OCI-M2 (cell line): Measurements from ENCODE around the gene SUV39H2.
"Not testable (repeated sequence)": the region's sequence is repeated elsewhere in the genome, so short reads cannot be mapped to it uniquely, and the experiment has no call there.

Experiments
- DNase-seq: peaks from one replicate; lab custom pipeline; 2025; ENCODE audit not compliant: unreplicated experiment; lab: John Stamatoyannopoulos, UW

Gene SUV39H2

DNA sequence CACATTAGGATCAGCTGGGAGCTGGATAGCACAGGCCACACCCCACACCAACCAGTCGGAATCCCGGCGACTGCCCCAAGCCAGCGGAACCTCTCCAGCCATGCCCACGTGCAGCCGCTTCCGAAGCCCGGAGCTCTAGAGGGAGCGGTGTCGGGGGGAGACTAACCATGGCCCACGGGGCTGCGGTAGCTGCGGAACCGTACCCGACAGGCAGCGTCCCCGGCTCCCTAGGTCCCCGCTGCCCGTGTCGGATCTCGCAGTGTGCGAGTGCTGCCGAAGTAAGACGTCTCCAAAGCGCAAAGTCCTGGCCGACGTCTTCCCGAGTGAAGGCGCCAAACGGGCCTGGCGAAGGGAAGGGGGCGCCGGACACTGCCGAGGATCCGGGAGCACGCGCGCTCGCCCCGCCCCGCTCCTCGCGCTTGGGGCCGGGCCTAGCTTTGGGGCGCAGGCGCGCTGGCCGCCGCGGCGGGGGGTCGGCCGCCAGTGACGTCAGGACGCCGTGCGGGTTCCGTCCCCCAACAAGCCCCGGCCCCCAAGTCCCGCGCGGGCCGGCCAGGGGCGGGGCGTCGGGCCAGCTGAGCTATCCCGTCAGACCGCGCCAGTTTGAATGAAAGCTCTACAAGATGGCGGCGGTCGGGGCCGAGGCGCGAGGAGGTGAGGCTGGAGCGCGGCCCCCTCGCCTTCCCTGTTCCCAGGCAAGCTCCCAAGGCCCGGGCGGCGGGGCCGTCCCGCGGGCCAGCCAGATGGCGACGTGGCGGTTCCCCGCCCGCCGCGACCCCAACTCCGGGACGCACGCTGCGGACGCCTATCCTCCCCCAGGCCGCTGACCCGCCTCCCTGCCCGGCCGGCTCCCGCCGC lies at the start of gene SUV39H2:
SUV39H2 (plus strand) TSS at position 601 of the 858 bp plus-strand sequence; CDS start at position 624, 23 bp downstream.
- peak; percentile 37 for DNase-seq

GRCh38 chr10:14833106-14833505 lies 45.6 kb upstream of the SUV39H2 start:
- DNase-seq = no peak

DNA sequence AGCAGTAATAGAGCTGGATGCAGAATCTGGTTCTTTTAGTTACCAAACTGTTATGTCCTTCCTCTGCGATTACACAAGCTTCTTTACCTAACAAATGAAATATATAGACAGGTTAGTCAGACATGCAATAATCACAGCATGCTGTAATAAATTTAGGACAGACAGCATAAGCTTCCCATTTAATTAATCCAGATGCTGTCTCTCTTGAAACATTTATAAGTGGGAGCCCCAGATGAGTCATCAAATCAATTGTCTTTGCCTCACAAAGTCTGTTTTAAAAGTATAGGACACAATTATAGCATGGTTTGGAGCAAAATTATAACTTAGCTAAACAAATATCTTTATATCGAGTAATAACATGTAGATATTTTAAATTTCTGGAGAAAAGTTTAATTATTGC lies 42.5 kb upstream of the SUV39H2 start:
- DNase-seq = no peak

DNA sequence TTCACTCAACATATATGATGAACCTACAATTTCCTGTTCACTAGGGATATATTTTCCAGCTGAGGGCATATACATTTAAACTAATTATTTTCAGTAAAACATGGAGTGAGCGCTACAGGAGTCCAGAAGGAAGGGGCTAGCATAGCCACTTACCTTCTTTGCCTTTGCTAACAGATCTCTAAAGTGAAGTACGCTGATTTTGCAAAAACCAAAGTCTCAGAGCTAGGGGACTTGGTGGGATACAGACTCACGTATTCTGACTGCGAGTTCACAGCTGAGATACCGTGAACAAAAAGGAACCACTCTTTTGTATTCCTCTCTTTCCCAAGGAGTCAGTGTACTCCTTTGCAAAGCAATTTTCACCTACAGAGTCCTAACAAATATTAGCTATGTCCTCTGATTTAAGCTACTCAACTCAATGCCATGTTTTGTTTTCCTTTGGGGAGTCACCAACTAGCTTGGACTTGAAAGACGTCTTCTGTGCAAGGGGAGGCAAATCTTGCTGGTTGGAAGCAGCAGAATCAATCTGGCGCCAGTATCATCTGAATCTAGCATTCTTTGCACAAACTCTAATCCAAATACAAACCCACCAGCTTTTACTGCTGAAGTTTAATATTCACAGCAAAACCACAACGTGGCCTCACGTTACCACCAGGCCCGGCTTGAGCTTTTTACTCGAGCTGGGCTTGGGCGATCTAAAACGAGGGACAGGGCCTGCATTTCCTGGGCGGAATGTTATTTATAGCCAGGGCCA lies 41.5 kb upstream of the SUV39H2 start:
- no peak for DNase-seq

- DNase-seq = peak; percentile 90
Measured at GRCh38 chr10:14837757-14838581, 40.7 kb upstream of the SUV39H2 start, which contains the start of the genes CDNF, HSPA14 and MSANTD7. CDNF (minus strand) TSS chr10:14838037; CDS start chr10:14837946, 91 bp downstream. HSPA14 (plus strand) TSS chr10:14838306; CDS start chr10:14838403, 97 bp downstream. MSANTD7 (plus strand) TSS chr10:14838306; CDS start chr10:14842285, 3,979 bp downstream.

- DNase-seq = no peak
Measured at GRCh38 chr10:14838582-14839304, 39.9 kb upstream of the SUV39H2 start.

GRCh38 chr10:14839305-14839695 lies 39.4 kb upstream of the SUV39H2 start:
- DNase-seq = no peak

GRCh38 chr10:14840178-14840577 lies 38.5 kb upstream of the SUV39H2 start:
- no peak for DNase-seq

DNA sequence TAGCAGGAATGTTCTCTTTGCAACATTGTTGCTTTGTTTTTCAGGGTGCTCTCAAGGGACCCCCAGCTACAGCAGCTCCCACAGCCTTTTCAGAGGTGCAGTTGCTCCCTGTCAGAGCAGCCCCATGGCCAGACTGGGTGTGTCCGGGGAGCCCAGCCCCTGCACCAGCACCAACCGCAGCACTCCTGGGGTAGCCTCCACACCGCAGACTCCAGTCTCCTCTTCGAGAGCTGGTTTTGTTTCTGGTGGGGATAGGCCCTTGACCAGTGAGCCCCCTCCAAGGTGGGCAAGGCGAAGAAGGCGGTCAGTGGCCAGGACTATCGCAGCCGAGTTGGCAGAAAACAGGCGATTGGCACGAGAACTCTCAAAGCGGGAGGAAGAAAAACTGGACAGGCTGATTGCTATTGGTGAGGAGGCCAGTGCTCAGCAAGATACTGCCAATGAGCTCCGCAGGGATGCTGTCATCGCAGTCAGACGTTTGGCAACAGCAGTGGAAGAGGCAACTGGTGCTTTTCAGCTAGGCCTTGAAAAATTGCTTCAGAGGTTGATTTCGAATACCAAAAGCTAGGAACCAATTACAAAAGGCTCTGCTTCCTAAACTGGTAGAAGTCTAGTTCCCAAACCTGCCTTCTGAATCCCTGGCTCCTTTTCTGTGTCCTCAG lies 35.2 kb upstream of the SUV39H2 start:
- DNase-seq = no peak

DNA sequence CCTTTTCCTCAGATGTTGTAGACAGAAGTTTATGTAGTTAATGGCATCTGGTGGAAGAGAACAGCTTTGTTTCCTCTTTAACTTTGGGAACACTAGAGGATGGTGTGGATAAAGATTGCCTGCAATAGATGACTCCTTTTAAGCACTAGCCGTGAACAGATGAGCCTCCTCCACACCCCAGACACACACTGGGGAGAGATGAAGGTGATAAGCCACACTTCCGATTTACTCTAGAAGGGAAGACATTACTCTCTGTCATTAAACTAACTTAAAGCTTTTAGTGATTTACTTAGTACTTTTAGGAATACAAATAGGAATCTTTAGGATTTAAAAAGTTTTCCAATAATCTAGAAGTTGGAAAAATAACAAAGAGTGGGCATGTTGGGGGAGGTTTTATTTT lies 33.7 kb upstream of the SUV39H2 start:
- no peak for DNase-seq

DNA sequence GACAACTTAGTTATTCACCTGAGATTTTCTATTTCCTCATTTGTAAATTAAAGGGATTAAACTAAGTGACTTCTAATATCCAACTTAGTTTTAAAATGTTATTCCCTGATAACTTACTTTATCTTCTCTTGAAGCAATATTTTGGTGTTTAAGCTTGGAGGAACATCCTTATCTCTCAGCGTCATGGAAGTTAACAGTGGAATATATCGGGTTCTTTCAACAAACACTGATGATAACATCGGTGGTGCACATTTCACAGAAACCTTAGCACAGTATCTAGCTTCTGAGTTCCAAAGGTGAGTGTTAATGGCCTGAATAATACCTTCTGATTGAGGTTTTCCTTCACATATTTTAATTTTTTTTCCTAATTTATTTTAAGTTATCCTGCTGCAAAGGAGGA lies 26.4 kb upstream of the SUV39H2 start:
- no peak for DNase-seq

GRCh38 chr10:14855453-14855852 lies 23.2 kb upstream of the SUV39H2 start:
- no peak for DNase-seq

DNA sequence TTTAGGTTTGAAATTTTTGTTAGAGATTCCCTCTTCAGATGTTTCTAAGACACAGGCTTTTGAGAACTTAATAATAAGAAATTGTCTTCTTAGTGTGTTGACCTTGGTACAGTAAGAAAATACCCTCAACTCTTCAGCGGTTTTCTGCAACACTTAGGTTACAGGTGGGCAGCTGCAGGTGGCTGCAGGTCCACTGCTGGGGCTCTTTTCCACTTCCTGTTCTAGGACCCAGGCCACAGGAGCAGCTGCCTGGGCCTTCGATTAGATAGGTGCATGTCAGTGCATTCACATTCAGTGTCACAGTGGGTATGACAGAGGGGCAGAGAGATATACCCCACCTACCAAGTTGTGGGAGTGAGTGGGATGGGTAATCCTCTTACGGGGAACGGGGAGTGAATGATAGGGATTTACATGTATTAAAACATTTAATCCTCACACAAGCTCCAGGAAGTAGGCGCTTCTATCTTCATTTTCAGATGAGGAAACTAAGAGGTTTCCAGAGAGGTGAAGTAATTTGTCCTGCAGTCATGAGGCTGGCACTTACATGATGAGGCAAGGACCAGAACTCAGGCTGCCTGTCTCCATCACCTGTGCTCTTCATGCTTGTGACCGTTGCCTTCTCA lies 20.2 kb upstream of the SUV39H2 start:
- DNase-seq = no peak

- DNase-seq = no peak
Measured at GRCh38 chr10:14859043-14859442, 19.6 kb upstream of the SUV39H2 start.

DNA sequence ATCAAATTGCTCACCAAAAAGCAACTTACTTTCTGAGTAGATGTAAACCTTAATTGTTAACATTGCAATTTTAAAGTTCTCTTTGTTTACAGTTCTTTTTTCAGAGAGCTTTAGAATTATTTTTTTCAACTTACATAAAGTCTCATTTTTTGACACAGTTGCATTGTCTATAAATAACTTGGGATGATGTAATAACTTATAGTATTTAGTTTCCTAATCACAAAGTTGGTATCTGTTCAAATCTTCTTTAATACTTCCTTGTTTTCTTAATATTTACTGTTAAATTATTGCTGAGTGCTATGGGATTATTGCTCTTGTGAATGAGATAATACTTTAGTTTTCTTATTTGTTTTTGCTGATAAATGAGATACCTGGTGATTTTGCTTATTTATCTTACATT lies 18.9 kb upstream of the SUV39H2 start:
- DNase-seq = no peak

DNA sequence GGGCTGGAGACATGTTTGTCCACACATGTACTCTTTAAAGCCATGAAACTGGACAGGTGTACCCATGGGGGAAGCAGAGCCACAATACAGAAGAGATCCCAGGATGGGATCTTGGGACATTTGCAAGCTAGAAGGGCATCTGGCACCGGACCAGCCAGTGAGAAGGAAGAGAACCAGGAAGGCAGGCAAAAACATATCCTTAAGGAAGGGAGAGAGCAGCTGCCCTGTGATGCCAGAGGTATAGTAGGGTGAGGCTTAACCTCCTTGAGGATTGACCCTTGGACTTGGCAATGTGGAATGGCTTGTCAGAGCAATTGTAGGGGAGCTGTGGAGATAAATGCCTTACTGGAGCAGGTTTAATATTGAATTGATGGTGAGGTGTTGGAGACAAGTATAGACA lies 17.9 kb upstream of the SUV39H2 start:
- DNase-seq = no peak

- not testable (repeated sequence) for DNase-seq
Measured at GRCh38 chr10:14864466-14864865, 14.2 kb upstream of the SUV39H2 start.

DNA sequence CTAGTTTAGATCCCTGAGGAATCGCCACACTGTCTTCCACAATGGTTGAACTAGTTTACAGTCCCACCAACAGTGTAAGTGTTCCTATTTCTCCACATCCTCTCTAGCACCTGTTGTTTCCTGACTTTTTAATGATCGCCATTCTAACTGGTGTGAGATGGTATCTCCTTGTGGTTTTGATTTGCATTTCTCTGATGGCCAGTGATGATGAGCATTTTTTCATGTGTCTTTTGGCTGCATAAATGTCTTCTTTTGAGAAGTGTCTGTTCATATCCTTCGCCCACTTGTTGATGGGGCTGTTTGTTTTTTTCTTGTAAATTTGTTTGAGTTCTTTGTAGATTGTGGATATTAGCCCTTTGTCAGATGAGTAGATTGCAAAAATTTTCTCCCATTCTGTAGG lies 13.8 kb upstream of the SUV39H2 start:
- not testable (repeated sequence) for DNase-seq

GRCh38 chr10:14873090-14873760 lies 5.4 kb upstream of the SUV39H2 start:
- no peak for DNase-seq
